Upper lobe of left lung (tissue), 4 donors: ENCODE measurements around the gene ARMH4.

Experiments
- EP300 ChIP-seq, 4 donors: sonication (generic); formaldehyde crosslinking; IDR thresholded peaks; one replicate each; pipeline ENCODE4 v1.5.1; 2017; ENCODE audit warnings: antibody characterized with exemption in 4 of 4, control low read depth in 2 of 4
- POLR2A ChIP-seq, 4 donors: fragments of 450-650 bp; IDR thresholded peaks; one replicate each; pipeline ENCODE4 v1.5.1; 2016 to 2017; ENCODE audit warnings: antibody characterized with exemption in 4 of 4, mild to moderate bottlenecking in 2 of 4
- POLR2AphosphoS5 ChIP-seq, 2 donors: sonication (generic); formaldehyde crosslinking; IDR thresholded peaks; one replicate each; pipeline ENCODE4 v1.5.1; 2017; ENCODE audit warnings: antibody characterized with exemption in 2 of 2

DNA sequence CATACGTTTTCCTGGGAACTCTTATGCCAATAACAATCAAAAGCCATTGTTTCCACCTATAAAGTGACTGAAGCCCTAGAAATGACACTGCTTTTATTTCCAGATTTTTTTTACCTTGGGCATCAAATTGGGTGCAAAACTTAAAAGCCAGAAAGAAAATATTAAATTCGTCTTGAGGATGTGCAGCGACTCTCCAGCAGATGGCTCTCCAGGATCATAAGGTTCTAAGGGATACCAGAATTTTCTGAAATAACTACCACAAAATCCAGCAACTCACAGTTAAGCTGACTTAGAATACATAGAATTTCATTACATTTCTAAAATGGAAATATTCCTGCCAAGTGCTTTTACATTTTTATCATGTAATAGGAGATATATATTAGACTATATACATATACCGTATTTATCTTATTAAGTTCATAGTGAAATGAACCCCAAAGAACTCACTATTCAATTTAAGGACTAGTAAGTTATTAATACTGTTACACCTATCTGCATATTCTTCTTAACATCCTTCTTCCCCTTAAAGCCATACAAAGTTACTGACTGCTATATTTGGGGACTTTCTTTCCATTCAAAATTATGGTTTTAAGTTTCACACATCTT is 44.0 kb downstream of the ARMH4 start:
- TF ChIP-seq POLR2AphosphoS5 (IDR thresholded peaks at IDR 0.05) (no peak), POLR2A (IDR thresholded peaks at IDR 0.05) (no peak), EP300 (IDR thresholded peaks at IDR 0.05) (no peak)
